Neural progenitor cell (in vitro differentiated cells): ENCODE results near the gene SRGAP3. TPM values are rescaled to one million over a fixed set of nuclear protein-coding genes. Genes with fewer than 3 reads are reported as not detected.

ENCODE experiments used
- DNase-seq: peaks from one replicate; pipeline ENCODE4 v3.0.0-alpha.2; 2016; ENCODE audit warnings: low spot score
- H2AFZ ChIP-seq: fragments of 200-600 bp; sonication (generic); replicated peaks from 2 replicates; pipeline ENCODE4 v1.6.1; 2016; ENCODE audit warnings: antibody characterized with exemption
- H3F3A ChIP-seq: fragments of 200-600 bp; sonication (generic); 2 replicates; pipeline ENCODE4 v1.6.1; 2016; ENCODE audit warnings: antibody characterized with exemption, low read depth
- H3K27ac ChIP-seq: fragments of 200-600 bp; sonication (generic); 2 replicates; pipeline ENCODE4 v1.5.1; 2016; ENCODE audit warnings: mild to moderate bottlenecking
- H3K27me3 ChIP-seq: fragments of 200-600 bp; sonication (generic); 2 replicates; pipeline ENCODE4 v1.6.1; 2016; ENCODE audit warnings: mild to moderate bottlenecking, moderate library complexity
- H3K36me3 ChIP-seq: fragments of 200-600 bp; sonication (generic); 2 replicates; pipeline ENCODE4 v1.5.1; 2016
- H3K4me1 ChIP-seq: fragments of 200-600 bp; sonication (generic); 2 replicates; pipeline ENCODE4 v1.6.1; 2016; ENCODE audit warnings: mixed run types
- H3K4me2 ChIP-seq: fragments of 200-600 bp; sonication (generic); 2 replicates; pipeline ENCODE4 v1.6.1; 2016
- H3K4me3 ChIP-seq: fragments of 200-600 bp; sonication (generic); 2 replicates; pipeline ENCODE4 v1.5.1; 2016
- H3K79me2 ChIP-seq: fragments of 200-600 bp; sonication (generic); 2 replicates; pipeline ENCODE4 v1.6.1; 2016; ENCODE audit warnings: low read depth
- H3K9ac ChIP-seq: fragments of 200-600 bp; sonication (generic); 2 replicates; pipeline ENCODE4 v1.6.1; 2016
- H3K9me3 ChIP-seq: fragments of 200-600 bp; sonication (generic); 2 replicates; pipeline ENCODE4 v1.5.1; 2016; ENCODE audit warnings: low read depth
- H4K20me1 ChIP-seq: fragments of 200-600 bp; sonication (generic); 2 replicates; pipeline ENCODE4 v1.6.1; 2016; ENCODE audit warnings: low read depth
- H3K27ac Mint-ChIP-seq: 3 replicates; pipeline ENCODE4 v1.8.0; 2021; ENCODE audit warnings: mixed read lengths
- H3K27me3 Mint-ChIP-seq: 2 replicates; pipeline ENCODE4 v1.8.0; 2022; ENCODE audit warnings: low read depth, mild to moderate bottlenecking, inconsistent platforms, moderate library complexity, mixed read lengths; ENCODE audit not compliant: insufficient read depth
- H3K36me3 Mint-ChIP-seq: 3 replicates; pipeline ENCODE4 v1.8.0; 2021; ENCODE audit warnings: mixed read lengths
- H3K4me1 Mint-ChIP-seq: 3 replicates; pipeline ENCODE4 v1.8.0; 2021; ENCODE audit warnings: mixed read lengths
- H3K4me3 Mint-ChIP-seq: 3 replicates; pipeline ENCODE4 v1.8.0; 2021; ENCODE audit warnings: mild to moderate bottlenecking, moderate library complexity, mixed read lengths
- H3K9me3 Mint-ChIP-seq: 3 replicates; pipeline ENCODE4 v1.8.0; 2020; ENCODE audit warnings: mixed read lengths
- CTCF ChIP-seq: fragments of 200-600 bp; sonication (generic); IDR thresholded peaks from 2 replicates; pipeline ENCODE4 v1.5.1; 2017; ENCODE audit warnings: antibody characterized with exemption, mild to moderate bottlenecking
- EZH2 ChIP-seq: fragments of 200-600 bp; sonication (generic); IDR thresholded peaks from 2 replicates; pipeline ENCODE4 v1.6.1; 2017; ENCODE audit warnings: antibody characterized with exemption, mild to moderate bottlenecking, moderate library complexity
- EZH2phosphoT487 ChIP-seq: fragments of 200-600 bp; sonication (generic); IDR thresholded peaks from 2 replicates; pipeline ENCODE4 v1.6.1; 2017; ENCODE audit warnings: antibody characterized with exemption
- total RNA-seq: library from RNA; depleted of rRNA; stranded (reverse); fragments of >200 nt; gene quantifications from 2 replicates; pipeline ENCODE4 v1.2.3, GENCODE V29; 2015; ENCODE audit warnings: low replicate concordance

SRGAP3 gene
- total RNA-seq, 1 donor from 2014 or later, result 59.3 TPM

- Histone ChIP-seq H3K36me3 (no peaks in the 10 kb centered on the region), H3F3A (peaks cover 11% of the 10 kb centered on the region), H3K9me3 (no peaks in the 10 kb centered on the region), H3K4me3 (no peak overlapping the region), H3K4me1 (peaks cover 1% of the 10 kb centered on the region), H3K9ac (no peak overlapping the region), H4K20me1 (no peaks in the 10 kb centered on the region), H3K27me3 (peaks cover 5% of the 10 kb centered on the region), H3K27ac (no peak overlapping the region), H2AFZ (no peak overlapping the region), H3K4me2 (no peak overlapping the region), H3K79me2 (peaks cover 7% of the 10 kb centered on the region)
- H3K4me3 Mint-ChIP-seq, result peak overlapping the region; percentile 48
- TF ChIP-seq CTCF (no peak), EZH2 (no peak), EZH2phosphoT487 (no peak)
- no peaks in the 10 kb centered on the region for H3K36me3 Mint-ChIP-seq
- H3K27ac Mint-ChIP-seq, result no peak overlapping the region
- DNase-seq, result no peak
- no peaks in the 10 kb centered on the region for H3K9me3 Mint-ChIP-seq
- peaks cover 9% of the 10 kb centered on the region for H3K4me1 Mint-ChIP-seq
- H3K27me3 Mint-ChIP-seq, result peaks cover 12% of the 10 kb centered on the region
Measured at GRCh38 chr3:8967553-8967952, 281.9 kb downstream of the SRGAP3 start.

GRCh38 chr3:8966820-8967348, 282.6 kb downstream of the SRGAP3 start:
- H3K27me3 Mint-ChIP-seq, result peaks cover 12% of the 10 kb centered on the region
- Histone ChIP-seq H3K27me3 (peaks cover 5% of the 10 kb centered on the region), H2AFZ (no peak overlapping the region), H3K9me3 (no peaks in the 10 kb centered on the region), H3K36me3 (no peaks in the 10 kb centered on the region), H4K20me1 (no peaks in the 10 kb centered on the region), H3K79me2 (peaks cover 13% of the 10 kb centered on the region), H3K4me2 (no peak overlapping the region), H3K9ac (no peak overlapping the region), H3K27ac (no peak overlapping the region), H3K4me3 (no peak overlapping the region), H3K4me1 (peaks cover 8% of the 10 kb centered on the region), H3F3A (peaks cover 11% of the 10 kb centered on the region)
- no peaks in the 10 kb centered on the region for H3K9me3 Mint-ChIP-seq
- peak overlapping the region; percentile 13 for H3K27ac Mint-ChIP-seq
- no peaks in the 10 kb centered on the region for H3K36me3 Mint-ChIP-seq
- DNase-seq, result no peak
- H3K4me3 Mint-ChIP-seq, result no peak overlapping the region
- H3K4me1 Mint-ChIP-seq, result peaks cover 12% of the 10 kb centered on the region
- TF ChIP-seq EZH2 (no peak), CTCF (no peak), EZH2phosphoT487 (no peak)

- Mint-ChIP-seq H3K27ac (peak overlapping the region; percentile 13), H3K36me3 (no peaks in the 10 kb centered on the region), H3K27me3 (peaks cover 12% of the 10 kb centered on the region), H3K9me3 (no peaks in the 10 kb centered on the region), H3K4me3 (no peak overlapping the region), H3K4me1 (peaks cover 18% of the 10 kb centered on the region)
- H3K27ac ChIP-seq, result no peak overlapping the region
- no peaks in the 10 kb centered on the region for H3K36me3 ChIP-seq
- peaks cover 10% of the 10 kb centered on the region for H3K4me1 ChIP-seq
- H2AFZ ChIP-seq, result no peak overlapping the region
- no peak overlapping the region for H3K4me2 ChIP-seq
- no peaks in the 10 kb centered on the region for H3K9me3 ChIP-seq
- DNase-seq, result no peak
- TF ChIP-seq CTCF (no peak), EZH2phosphoT487 (no peak), EZH2 (no peak)
- peaks cover 5% of the 10 kb centered on the region for H3K27me3 ChIP-seq
- peaks cover 11% of the 10 kb centered on the region for H3F3A ChIP-seq
- H3K9ac ChIP-seq, result no peak overlapping the region
- peaks cover 19% of the 10 kb centered on the region for H3K79me2 ChIP-seq
- H4K20me1 ChIP-seq, result no peaks in the 10 kb centered on the region
- H3K4me3 ChIP-seq, result no peak overlapping the region
Measured at GRCh38 chr3:8966150-8966819, 283.2 kb downstream of the SRGAP3 start.
